GM12878 (cell line): ENCODE data around the gene ACTA2. TPM values are rescaled to one million over a fixed set of nuclear protein-coding genes. Genes with fewer than 3 reads are reported as not detected.

Source experiments
- ATAC-seq: fragments of 200-7000 bp; cut with Tn5 transposase; 3 replicates; pipeline ENCODE4 v1.9.1; 2020; ENCODE audit warnings: mild to moderate bottlenecking, moderate library complexity
- BruUV-seq: library from RNA; stranded (reverse); fragments of 400-500 nt; replicated peaks from 2 replicates; lab custom pipeline; 2021; lab: Mats Ljungman, UMichigan
- CTCF ChIA-PET: fragments of 300-600 bp; sonication (Branson Sonifier 250); formaldehyde crosslinking; extraction: SDS; loops from one replicate; lab custom pipeline; 2021; ENCODE audit warnings: inconsistent platforms; lab: Yijun Ruan, JAX
- POLR2A ChIA-PET: fragments of 350-600 bp; formaldehyde crosslinking; extraction: SDS; loops from one replicate; lab custom pipeline; 2021; ENCODE audit warnings: inconsistent platforms; lab: Charles Lee
- RAD21 ChIA-PET: fragments of 300-600 bp; sonication (Branson Sonifier 250); formaldehyde crosslinking; loops from one replicate; lab custom pipeline; 2023; ENCODE audit warnings: antibody characterized with exemption; ENCODE audit not compliant: unreplicated experiment; lab: Charles Lee
- SMC1A ChIA-PET: fragments of 300-600 bp; sonication (Branson Sonifier 250); formaldehyde crosslinking; loops from one replicate; lab custom pipeline; 2023; ENCODE audit not compliant: unreplicated experiment, uncharacterized antibody; lab: Charles Lee
- DNase-seq: peaks from one replicate; pipeline ENCODE4 v3.0.0-alpha.2; 2011; ENCODE audit warnings: low read depth, low spot score
- FAIRE-seq: peaks from 3 replicates; lab custom pipeline; 2011; peaks lifted over from hg19 to GRCh38; lab: Jason Lieb, UNC
- H2AFZ ChIP-seq: 2 replicates; pipeline ENCODE4 v1.6.0; 2011; ENCODE audit warnings: low read depth, low read length, control low read depth; ENCODE audit not compliant: control insufficient read depth
- H3K27ac ChIP-seq: 2 replicates; pipeline ENCODE4 v1.5.1; 2011; ENCODE audit warnings: control low read depth; ENCODE audit not compliant: control insufficient read depth, insufficient read depth
- H3K27me3 ChIP-seq, 2 experiments: replicated peaks in 1 of 2; 2 replicates each; pipeline versions ENCODE4 v1.6.0 to v1.6.1; 2011; ENCODE audit warnings: low read length in 1 of 2; ENCODE audit not compliant: control insufficient read depth in 2 of 2, insufficient read depth in 2 of 2
- H3K36me3 ChIP-seq, 2 experiments: 2 replicates each; pipeline ENCODE4 v1.5.1; 2011; ENCODE audit warnings: low read length in 1 of 2; ENCODE audit not compliant: control insufficient read depth in 2 of 2, insufficient read depth in 2 of 2
- H3K4me1 ChIP-seq: 2 replicates; pipeline ENCODE4 v1.6.1; 2011; ENCODE audit warnings: mild to moderate bottlenecking, low read length, moderate library complexity, mixed read lengths; ENCODE audit not compliant: control insufficient read depth, insufficient read depth
- H3K4me2 ChIP-seq: 2 replicates; pipeline ENCODE4 v1.6.0; 2011; ENCODE audit warnings: control low read depth; ENCODE audit not compliant: control insufficient read depth, insufficient read depth
- H3K4me3 ChIP-seq: fragments of 200-600 bp; sonication (generic); 2 replicates; pipeline ENCODE4 v1.5.1; 2016
- H3K79me2 ChIP-seq: 2 replicates; pipeline ENCODE4 v1.6.0; 2011; ENCODE audit warnings: low read length; ENCODE audit not compliant: control insufficient read depth, insufficient read depth
- H3K9ac ChIP-seq: 2 replicates; pipeline ENCODE4 v1.8.0; 2011; ENCODE audit warnings: low read length, control low read depth, mixed read lengths; ENCODE audit not compliant: control insufficient read depth, insufficient read depth
- H3K9me3 ChIP-seq: replicated peaks from 3 replicates; pipeline ENCODE4 v1.5.1; 2011; ENCODE audit warnings: mild to moderate bottlenecking, low read length; ENCODE audit not compliant: control insufficient read depth, insufficient read depth
- H4K20me1 ChIP-seq: 2 replicates; pipeline ENCODE4 v1.6.0; 2011; ENCODE audit not compliant: control insufficient read depth, insufficient read depth
- ASH2L ChIP-seq: fragments of 300-600, 200-600 bp; sonication (generic); IDR thresholded peaks from 2 replicates; pipeline ENCODE4 v1.6.1; 2017; ENCODE audit warnings: low read depth, mild to moderate bottlenecking, borderline replicate concordance
- BACH1 ChIP-seq: fragments of 450-650 bp; IDR thresholded peaks from 2 replicates; pipeline ENCODE4 v1.6.1; 2017; ENCODE audit warnings: mild to moderate bottlenecking, borderline replicate concordance
- CBFB ChIP-seq: IDR thresholded peaks from 2 replicates; pipeline ENCODE4 v1.6.1; 2016; ENCODE audit warnings: antibody characterized with exemption, low read depth
- CHD2 ChIP-seq: IDR thresholded peaks from 2 replicates; pipeline ENCODE4 v1.6.1; 2011; ENCODE audit warnings: low read depth, low read length, improper control_type of control experiment, borderline replicate concordance
- CTCF ChIP-seq, 3 experiments: IDR thresholded peaks in 2 of 3; conservative IDR thresholded peaks in 1 of 3; 2 replicates each; pipeline ENCODE4 v1.5.1; 2011; ENCODE audit warnings: low read depth in 3 of 3, low read length in 3 of 3, mild to moderate bottlenecking in 3 of 3, control low read depth in 2 of 3, moderate library complexity in 2 of 3, inconsistent platforms in 1 of 3, mixed read lengths in 1 of 3; ENCODE audit not compliant: control insufficient read depth in 2 of 3, insufficient read depth in 1 of 3; ENCODE audit errors: extremely low read depth in 1 of 3
- E4F1 ChIP-seq: fragments of 450-650 bp; IDR thresholded peaks from 2 replicates; pipeline ENCODE4 v1.6.1; 2018; ENCODE audit warnings: borderline replicate concordance, mild to moderate bottlenecking; ENCODE audit not compliant: partially characterized antibody
- MXI1 ChIP-seq: fragments of 150-350 bp; IDR thresholded peaks from 2 replicates; pipeline ENCODE4 v1.6.1; 2011; ENCODE audit warnings: low read depth, mild to moderate bottlenecking, inconsistent platforms, low read length, improper control_type of control experiment
- NRF1 ChIP-seq: conservative IDR thresholded peaks from 2 replicates; pipeline ENCODE4 v1.6.1; 2011; ENCODE audit warnings: mild to moderate bottlenecking, low read depth, low read length, improper control_type of control experiment
- RUNX3 ChIP-seq: IDR thresholded peaks from 2 replicates; pipeline ENCODE4 v1.6.1; 2012; ENCODE audit warnings: low read length, inconsistent platforms
- SMARCA5 ChIP-seq: fragments of 450-650 bp; IDR thresholded peaks from 2 replicates; pipeline ENCODE4 v1.6.1; 2017; ENCODE audit warnings: mild to moderate bottlenecking
- SPI1 ChIP-seq: IDR thresholded peaks from 2 replicates; pipeline ENCODE4 v1.6.1; 2011; ENCODE audit warnings: low read depth, mild to moderate bottlenecking, low read length, moderate library complexity, borderline replicate concordance; ENCODE audit not compliant: insufficient read depth
- TCF7 ChIP-seq: IDR thresholded peaks from 2 replicates; pipeline ENCODE4 v1.6.1; 2014; ENCODE audit warnings: antibody characterized with exemption, borderline replicate concordance
- YY1 ChIP-seq: IDR thresholded peaks from 2 replicates; pipeline ENCODE4 v1.6.1; 2011; ENCODE audit warnings: low read depth, mild to moderate bottlenecking, low read length
- ZNF24 ChIP-seq: fragments of 450-650 bp; IDR thresholded peaks from 2 replicates; pipeline ENCODE4 v1.6.1; 2017; ENCODE audit warnings: antibody characterized with exemption, mild to moderate bottlenecking
- ZNF592 ChIP-seq: fragments of 450-650 bp; IDR thresholded peaks from 2 replicates; pipeline ENCODE4 v1.6.1; 2017; ENCODE audit warnings: mild to moderate bottlenecking, moderate library complexity
- WGBS: methylation state at CpG from one replicate; pipeline ENCODE4 v1.1.6; 2016; ENCODE audit warnings: low lambda C conversion rate; ENCODE audit not compliant: insufficient replicate concordance, insufficient coverage; ENCODE audit errors: missing lambda C conversion rate; 5-methylcytosine and 5-hydroxymethylcytosine counted together
- in situ Hi-C: fragments of 300-500 bp; cut with MboI; formaldehyde crosslinking; loops from 9 replicates; pipeline ENCODE4 v1.14.3; 2018; ENCODE audit warnings: mixed read lengths
- intact Hi-C: fragments of 100-400 bp; cut with micrococcal nuclease; formaldehyde crosslinking; loops from one replicate; pipeline ENCODE4 v1.14.2; 2022; ENCODE audit not compliant: unreplicated experiment
- polyA plus RNA-seq, 11 experiments: library from polyadenylated mRNA; depleted of rRNA in 4 of 11; unstranded in 6 of 11; stranded (reverse) in 5 of 11; fragments of >200 nt; fragmentation: Nextera tagmentation in 4 of 11; fragmentation: Illumina TruSeq in 1 of 11; extraction: Ambion mirVana in 4 of 11; extraction: Trizol in 1 of 11; gene quantifications; 1 replicate in 1 of 11; 2 replicates in 10 of 11; pipeline versions ENCODE4 v1.2.1 to v1.2.3, GENCODE V29; 2011 to 2016; ENCODE audit warnings: inconsistent platforms in 2 of 11, missing spikeins in 2 of 11, low read depth in 1 of 11
- total RNA-seq, 4 experiments: library from RNA; depleted of rRNA in 3 of 4; stranded (reverse); fragments of >200 nt in 3 of 4; fragmentation: Illumina TruSeq in 1 of 4; extraction: Trizol in 1 of 4; gene quantifications; 2 replicates each; pipeline versions ENCODE4 v1.2.1 to v1.2.3, GENCODE V29; 2013 to 2021

ACTA2 gene
- total and polyA plus RNA-seq, 10 of the 15 experiments (the other 5 are each of a cell fraction or from before 2014, with no cell fraction given) = 7.4 to 78.2 (median 32.4) TPM

GRCh38 chr10:88991899-88992320, 39.3 kb upstream of the ACTA2 start:
- peaks cover 20% of the 10 kb centered on the region for H3K4me1 ChIP-seq
- DNase-seq (no peak), ATAC-seq (peak; percentile 10), FAIRE-seq (no peak)
- in situ Hi-C loops = no loop called here
- H3K27me3 ChIP-seq = no peaks in the 10 kb centered on the region
- H4K20me1 ChIP-seq = no peaks in the 10 kb centered on the region
- no peaks in the 10 kb centered on the region for H3K9me3 ChIP-seq
- peaks cover 82% of the 10 kb centered on the region for H3K79me2 ChIP-seq
- H3K9ac ChIP-seq = peak overlapping the region; percentile 98
- ChIA-PET CTCF (interaction anchor here (0.8 to 10.6 kb wide), 8 partner anchors 12 to 226 kb away, joined by 3 to 250 read pairs (median 12); no protein-coding TSS in a partner anchor), RAD21 (interaction anchor here (0.8 to 9.1 kb wide), 10 partner anchors 11 to 226 kb away, joined by 3 to 66 read pairs (median 11); partner anchors contain the start of gene STAMBPL1), SMC1A (interaction anchor here (1.0 to 8.7 kb wide), 9 partner anchors 18 to 249 kb away, joined by 3 to 114 read pairs (median 16); no protein-coding TSS in a partner anchor), POLR2A (interaction anchor here (0.6 to 4.7 kb wide), 8 partner anchors 9 to 161 kb away, joined by 3 to 27 read pairs (median 4); no protein-coding TSS in a partner anchor)
- intact Hi-C loops = loop anchor here (2.0 to 10.0 kb wide), 3 partner anchors 110 to 403 kb away; partner anchors contain the start of genes IFIT1 and STAMBPL1
- H3K4me3 ChIP-seq = peak overlapping the region; percentile 83
- BruUV-seq = no TSS peak
- peak overlapping the region; percentile 98 for H3K27ac ChIP-seq
- no peaks in the 10 kb centered on the region for H3K36me3 ChIP-seq
- H2AFZ ChIP-seq = peak overlapping the region; percentile 65
- 0% methylated on average over 6 of the region's 6 CpGs for WGBS
- peak overlapping the region; percentile 92 for H3K4me2 ChIP-seq
- TF ChIP-seq CHD2 (peak; percentile 88; the same call in 1 of the 2 replicates), E4F1 (no peak), ZNF24 (peak; percentile 78; the same call in 1 of the 2 replicates), NRF1 (no peak), RUNX3 (peak; percentile 75), ASH2L (no peak), MXI1 (peak; percentile 58; the same call in 1 of the 2 replicates), TCF7 (no peak), CTCF (IDR thresholded peaks at IDR 0.05 in 2 of 3, conservative IDR thresholded peaks at IDR 0.05 in 1 of 3; ENCODE audit: control insufficient read depth in 2 of 3, extremely low read depth in 1 of 3, insufficient read depth in 1 of 3, low read depth in 3 of 3, low read length in 3 of 3) (no peak), CBFB (peak; percentile 50; the same call in 1 of the 2 replicates), SMARCA5 (peak; percentile 99), SPI1 (peak; percentile 57; the same call in 1 of the 2 replicates), BACH1 (no peak), YY1 (peak; percentile 73), ZNF592 (no peak)
